Panc1 (cell line): ENCODE results near the gene USP24. TPM values are rescaled to one million over a fixed set of nuclear protein-coding genes. Genes with fewer than 3 reads are reported as not detected.

Source experiments
- ATAC-seq: fragments of 200-7000 bp; cut with Tn5 transposase; 2 replicates; pipeline ENCODE4 v1.9.1; 2020; ENCODE audit warnings: mild to moderate bottlenecking, moderate library complexity
- BruUV-seq: library from RNA; stranded (reverse); fragments of 400-500 nt; replicated peaks from 2 replicates; lab custom pipeline; 2021; lab: Mats Ljungman, UMichigan
- CTCF ChIA-PET: fragments of 300-600 bp; sonication (Branson Sonifier 250); formaldehyde crosslinking; loops from one replicate; lab custom pipeline; 2022; ENCODE audit warnings: antibody characterized with exemption; lab: Charles Lee
- POLR2A ChIA-PET: fragments of 300-600 bp; sonication (Branson Sonifier 250); formaldehyde crosslinking; loops from one replicate; lab custom pipeline; 2022; ENCODE audit warnings: antibody characterized with exemption; lab: Charles Lee
- DNase-seq: peaks from one replicate; pipeline ENCODE4 v3.0.0-alpha.2; 2010; ENCODE audit warnings: low read depth, low spot score
- H3K27ac ChIP-seq: 2 replicates; pipeline ENCODE4 v1.5.1; 2011; ENCODE audit warnings: mild to moderate bottlenecking, low read length, inconsistent platforms
- H3K27me3 ChIP-seq: fragments of 200-500 bp; sonication (Bioruptor generic); 2 replicates; pipeline ENCODE4 v1.6.0; 2014; ENCODE audit warnings: low read length, inconsistent platforms; ENCODE audit not compliant: control insufficient read depth, insufficient read depth
- H3K36me3 ChIP-seq: fragments of 200-500 bp; sonication (Bioruptor generic); 2 replicates; pipeline ENCODE4 v1.5.1; 2014; ENCODE audit warnings: inconsistent platforms, mild to moderate bottlenecking, low read length, moderate library complexity; ENCODE audit not compliant: control insufficient read depth, insufficient read depth
- H3K4me1 ChIP-seq: 2 replicates; pipeline ENCODE4 v1.5.1; 2011; ENCODE audit warnings: inconsistent platforms, mild to moderate bottlenecking, low read length, moderate library complexity; ENCODE audit not compliant: control insufficient read depth, insufficient read depth
- H3K4me3 ChIP-seq, 2 experiments: 2 replicates each; pipeline ENCODE4 v1.5.1; 2011 to 2012; ENCODE audit warnings: low read depth in 2 of 2, low read length in 2 of 2, mild to moderate bottlenecking in 2 of 2, inconsistent platforms in 1 of 2, moderate library complexity in 1 of 2
- H3K9me3 ChIP-seq: fragments of 200-500 bp; sonication (Bioruptor generic); 2 replicates; pipeline ENCODE4 v1.5.1; 2014; ENCODE audit warnings: low read depth, mild to moderate bottlenecking, inconsistent platforms, low read length, moderate library complexity; ENCODE audit not compliant: control insufficient read depth, insufficient read depth
- CTCF ChIP-seq: fragments of 450-650 bp; IDR thresholded peaks from 2 replicates; pipeline ENCODE4 v1.5.1; 2017; ENCODE audit warnings: mild to moderate bottlenecking
- POLR2AphosphoS5 ChIP-seq: IDR thresholded peaks from 2 replicates; pipeline ENCODE4 v1.6.1; 2012; ENCODE audit warnings: mild to moderate bottlenecking, low read depth, low read length, moderate library complexity
- REST ChIP-seq, 2 experiments: IDR thresholded peaks; 2 replicates each; pipeline ENCODE4 v1.6.1; 2011 to 2012; ENCODE audit warnings: low read depth in 2 of 2, control low read depth in 1 of 2, low read length in 1 of 2, mild to moderate bottlenecking in 1 of 2, moderate library complexity in 1 of 2; ENCODE audit not compliant: insufficient read depth in 1 of 2
- SIN3A ChIP-seq: IDR thresholded peaks from 2 replicates; pipeline ENCODE4 v1.6.1; 2012; ENCODE audit warnings: low read depth, mild to moderate bottlenecking, low read length, moderate library complexity, borderline replicate concordance; ENCODE audit not compliant: insufficient read depth
- TCF7L2 ChIP-seq: IDR thresholded peaks from 2 replicates; pipeline ENCODE4 v1.6.1; 2011; ENCODE audit warnings: mild to moderate bottlenecking, low read depth, low read length, inconsistent platforms
- in situ Hi-C: cut with HindIII; loops from 2 replicates; pipeline ENCODE4 v1.10.0; 2016; ENCODE audit warnings: low sequenced_read_pairs, low pct_unique_long_range_greater_than_20kb
- intact Hi-C: fragments of 100-400 bp; cut with micrococcal nuclease; formaldehyde crosslinking; loops from one replicate; pipeline ENCODE4 v1.10.0; 2022; ENCODE audit not compliant: unreplicated experiment
- total RNA-seq: library from RNA; stranded (reverse); gene quantifications from one replicate; pipeline ENCODE4 v1.2.1, GENCODE V29; 2021; ENCODE audit not compliant: unreplicated experiment

USP24 gene
- total RNA-seq, 1 experiment from 2014 or later: 52.2 TPM

GRCh38 chr1:55063577-55063942, 151.6 kb downstream of the USP24 start:
- no peak overlapping the region for H3K4me3 ChIP-seq
- DNase-seq (no peak), ATAC-seq (no peak; the same call in 1 of the 2 replicates)
- POLR2A ChIA-PET: interaction anchor here (0.6 kb wide), 2 partner anchors 113 to 203 kb away, joined by 4 read pairs; no protein-coding TSS in a partner anchor
- H3K4me1 ChIP-seq: peaks cover 14% of the 10 kb centered on the region
- intact Hi-C loops (no loop called here), in situ Hi-C loops (no loop called here)
- no peaks in the 10 kb centered on the region for H3K9me3 ChIP-seq
- peaks cover 9% of the 10 kb centered on the region; the same call in 1 of the 2 replicates for H3K36me3 ChIP-seq
- no TSS peak for BruUV-seq
- no peak overlapping the region for H3K27ac ChIP-seq
- H3K27me3 ChIP-seq: no peaks in the 10 kb centered on the region
- CTCF ChIA-PET: interaction anchor here (0.9 kb wide), 1 partner anchor 214 kb away, joined by 5 read pairs; no protein-coding TSS in a partner anchor
- TF ChIP-seq SIN3A (no peak), TCF7L2 (no peak), CTCF (no peak), REST (IDR thresholded peaks at IDR 0.05; ENCODE audit: insufficient read depth in 1 of 2, low read depth in 2 of 2, low read length in 1 of 2) (no peak), POLR2AphosphoS5 (no peak)

GRCh38 chr1:55062801-55063576, 152.2 kb downstream of the USP24 start:
- ATAC-seq (no peak), DNase-seq (no peak)
- in situ Hi-C loops: no loop called here
- TF ChIP-seq TCF7L2: no peak
- TF ChIP-seq REST (IDR thresholded peaks at IDR 0.05; ENCODE audit: insufficient read depth in 1 of 2, low read depth in 2 of 2, low read length in 1 of 2): no peak
- TF ChIP-seq POLR2AphosphoS5: no peak
- intact Hi-C loops: no loop called here
- Histone ChIP-seq H3K27ac (no peak overlapping the region), H3K36me3 (peaks cover 4% of the 10 kb centered on the region; the same call in 1 of the 2 replicates), H3K27me3 (no peaks in the 10 kb centered on the region), H3K9me3 (no peaks in the 10 kb centered on the region), H3K4me3 (no peak overlapping the region), H3K4me1 (peaks cover 14% of the 10 kb centered on the region)
- ChIA-PET CTCF (interaction anchor here (0.9 kb wide), 1 partner anchor 215 kb away, joined by 5 read pairs; no protein-coding TSS in a partner anchor), POLR2A (interaction anchor here (0.6 kb wide), 2 partner anchors 113 to 202 kb away, joined by 4 read pairs; no protein-coding TSS in a partner anchor)
- no TSS peak for BruUV-seq
